ENCODE data around the gene TYW1.
"Not testable (repeated sequence)": the region's sequence is repeated elsewhere in the genome, so short reads cannot be mapped to it uniquely, and the experiment has no call there.

DNA sequence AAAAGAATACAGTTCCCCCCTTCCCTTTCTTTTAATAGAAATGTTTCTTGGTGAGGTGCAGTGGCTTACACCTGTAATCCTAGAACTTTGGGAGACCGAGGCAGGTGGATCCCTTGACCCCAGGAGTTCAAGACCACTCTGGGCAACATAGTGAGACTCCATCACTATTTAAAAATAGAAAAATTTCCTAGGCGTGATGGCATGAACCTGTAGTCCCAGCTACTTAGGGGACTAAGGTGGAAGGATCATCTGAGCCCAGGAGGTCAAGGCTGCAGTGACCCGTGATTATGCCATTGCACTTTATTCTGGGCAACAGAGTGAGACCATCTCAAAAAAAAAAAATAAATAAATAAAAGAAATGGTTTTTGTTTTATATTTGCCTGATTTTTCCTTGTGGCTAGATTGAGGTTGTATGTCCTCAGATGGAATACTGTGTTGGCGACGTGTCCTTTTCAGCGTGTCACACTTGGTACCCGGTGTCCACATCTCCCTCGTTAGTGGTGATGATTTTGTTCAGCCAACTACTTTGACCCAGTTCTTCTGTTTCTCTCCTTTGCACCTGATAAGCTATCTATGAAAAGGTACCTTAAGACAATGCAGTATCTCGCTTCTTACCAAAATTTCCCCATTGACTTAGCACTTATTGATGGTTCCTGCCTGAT lies 202.4 kb downstream of the TYW1 start:
- TF ChIP-seq, protein P1, sequence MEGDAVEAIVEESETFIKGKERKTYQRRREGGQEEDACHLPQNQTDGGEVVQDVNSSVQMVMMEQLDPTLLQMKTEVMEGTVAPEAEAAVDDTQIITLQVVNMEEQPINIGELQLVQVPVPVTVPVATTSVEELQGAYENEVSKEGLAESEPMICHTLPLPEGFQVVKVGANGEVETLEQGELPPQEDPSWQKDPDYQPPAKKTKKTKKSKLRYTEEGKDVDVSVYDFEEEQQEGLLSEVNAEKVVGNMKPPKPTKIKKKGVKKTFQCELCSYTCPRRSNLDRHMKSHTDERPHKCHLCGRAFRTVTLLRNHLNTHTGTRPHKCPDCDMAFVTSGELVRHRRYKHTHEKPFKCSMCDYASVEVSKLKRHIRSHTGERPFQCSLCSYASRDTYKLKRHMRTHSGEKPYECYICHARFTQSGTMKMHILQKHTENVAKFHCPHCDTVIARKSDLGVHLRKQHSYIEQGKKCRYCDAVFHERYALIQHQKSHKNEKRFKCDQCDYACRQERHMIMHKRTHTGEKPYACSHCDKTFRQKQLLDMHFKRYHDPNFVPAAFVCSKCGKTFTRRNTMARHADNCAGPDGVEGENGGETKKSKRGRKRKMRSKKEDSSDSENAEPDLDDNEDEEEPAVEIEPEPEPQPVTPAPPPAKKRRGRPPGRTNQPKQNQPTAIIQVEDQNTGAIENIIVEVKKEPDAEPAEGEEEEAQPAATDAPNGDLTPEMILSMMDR (IDR thresholded peaks at IDR 0.05) = not testable (repeated sequence)
- TF ChIP-seq POLR2A (IDR thresholded peaks at IDR 0.05) = not testable (repeated sequence)
